IMR-90 (cell line): ENCODE results near the gene COPZ1.
"Not testable (repeated sequence)": the region's sequence is repeated elsewhere in the genome, so short reads cannot be mapped to it uniquely, and the experiment has no call there.

ENCODE experiments used
- CEBPB ChIP-seq: IDR thresholded peaks from 2 replicates; pipeline ENCODE4 v1.6.1; 2012; ENCODE audit warnings: low read depth, low read length, improper control_type of control experiment
- CTCF ChIP-seq: conservative IDR thresholded peaks from 2 replicates; pipeline ENCODE4 v1.5.1; 2012; ENCODE audit warnings: mild to moderate bottlenecking, low read depth, low read length, improper control_type of control experiment
- ELK1 ChIP-seq: fragments of 150-350 bp; IDR thresholded peaks from 2 replicates; pipeline ENCODE4 v1.6.1; 2016; ENCODE audit warnings: low read depth, mild to moderate bottlenecking, low read length, moderate library complexity, borderline replicate concordance
- FOS ChIP-seq: fragments of 150-350 bp; IDR thresholded peaks from 2 replicates; pipeline ENCODE4 v1.6.1; 2016; ENCODE audit warnings: low read depth, low read length
- MXI1 ChIP-seq: IDR thresholded peaks from 2 replicates; pipeline ENCODE4 v1.6.1; 2012; ENCODE audit warnings: low read depth, mild to moderate bottlenecking, low read length, moderate library complexity, borderline replicate concordance
- POLR2A ChIP-seq: IDR thresholded peaks from 2 replicates; pipeline ENCODE4 v1.6.1; 2012; ENCODE audit warnings: mild to moderate bottlenecking, low read depth, low read length
- RAD21 ChIP-seq: IDR thresholded peaks from 2 replicates; pipeline ENCODE4 v1.6.1; 2012; ENCODE audit warnings: low read length, improper control_type of control experiment
- SMC3 ChIP-seq: fragments of 150-350 bp; IDR thresholded peaks from 2 replicates; pipeline ENCODE4 v1.6.1; 2016; ENCODE audit warnings: low read depth, mild to moderate bottlenecking, antibody characterized with exemption, low read length, moderate library complexity

DNA sequence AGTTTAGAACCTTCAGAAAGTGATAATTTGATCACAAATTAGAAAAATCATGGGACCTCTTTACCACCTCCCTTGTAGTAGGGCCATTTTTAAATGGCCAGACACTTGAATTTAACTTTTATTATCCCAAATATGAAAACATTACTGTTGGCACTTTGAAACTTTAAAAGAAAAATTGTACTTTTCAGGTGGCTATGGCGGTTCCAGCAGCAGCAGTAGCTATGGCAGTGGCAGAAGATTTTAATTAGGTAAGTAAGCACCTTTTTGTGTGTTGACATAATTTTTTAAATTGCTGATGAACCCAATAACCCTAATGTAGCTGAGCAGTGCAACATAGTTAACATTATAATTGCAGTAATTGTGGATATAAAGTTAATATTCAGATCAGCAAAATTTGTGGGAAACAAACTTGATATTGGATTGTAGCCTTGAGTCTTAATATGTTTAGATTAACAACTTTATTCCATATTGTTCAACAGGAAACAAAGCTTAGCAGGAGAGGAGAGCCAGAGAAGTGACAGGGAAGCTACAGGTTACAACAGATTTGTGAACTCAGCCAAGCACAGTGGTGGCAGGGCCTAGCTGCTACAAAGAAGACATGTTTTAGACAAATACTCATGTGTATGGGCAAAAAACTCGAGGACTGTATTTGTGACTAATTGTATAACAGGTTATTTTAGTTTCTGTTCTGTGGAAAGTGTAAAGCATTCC is 40.7 kb upstream of the COPZ1 start:
- TF ChIP-seq POLR2A, FOS, CEBPB, ELK1, CTCF, SMC3, RAD21, MXI1: not testable (repeated sequence)
